Measurements from ENCODE around the gene ULBP3.
"Not testable (repeated sequence)": the region's sequence is repeated elsewhere in the genome, so short reads cannot be mapped to it uniquely, and the experiment has no call there.

ULBP3 gene

GRCh38 chr6:150014623-150015280 is 54.2 kb downstream of the ULBP3 start:
- DNase-seq = not testable (repeated sequence)

- not testable (repeated sequence) for DNase-seq
These were observed 54.9 kb downstream of the ULBP3 start for GRCh38 chr6:150013785-150014622.

- not testable (repeated sequence) for DNase-seq
These were observed 55.8 kb downstream of the ULBP3 start for GRCh38 chr6:150012846-150013784.
